ENCODE measurements around the gene ELMO1.

ELMO1 gene

DNA sequence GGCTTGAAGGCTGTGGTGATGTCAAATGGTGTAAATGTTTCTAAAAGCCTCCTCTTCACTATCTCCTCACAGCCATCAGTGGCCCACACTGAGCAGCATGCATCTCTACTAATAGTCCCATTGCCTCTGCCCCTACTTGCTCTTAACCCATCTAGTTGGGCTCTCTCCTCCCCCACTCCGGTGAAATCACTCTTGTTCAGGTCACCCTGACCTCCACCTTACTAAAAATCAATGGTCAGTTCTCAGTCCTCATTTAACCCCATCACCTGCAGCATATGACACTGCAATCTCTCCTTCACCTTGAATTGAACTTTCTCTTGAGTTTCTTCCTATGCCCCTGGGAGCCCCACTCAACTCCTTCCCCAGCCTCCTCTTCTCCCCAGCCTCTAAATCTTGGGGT lies 369.2 kb downstream of the ELMO1 start:
- Histone ChIP-seq H3K27ac (ENCODE audit: poor library complexity, severe bottlenecking) (no peak overlapping the region), H3K36me3 (ENCODE audit: low read depth) (no peaks in the 10 kb centered on the region), H3K4me3 (ENCODE audit: severe bottlenecking) (no peak overlapping the region), H3K27me3 (ENCODE audit: insufficient read depth, poor library complexity, severe bottlenecking) (no peaks in the 10 kb centered on the region), H3K4me1 (ENCODE audit: insufficient read depth, poor library complexity, severe bottlenecking) (no peaks in the 10 kb centered on the region), H3K9me3 (ENCODE audit: severe bottlenecking) (no peaks in the 10 kb centered on the region)
- ATAC-seq (ENCODE audit: low read depth) = no peak
- TF ChIP-seq, protein P1, sequence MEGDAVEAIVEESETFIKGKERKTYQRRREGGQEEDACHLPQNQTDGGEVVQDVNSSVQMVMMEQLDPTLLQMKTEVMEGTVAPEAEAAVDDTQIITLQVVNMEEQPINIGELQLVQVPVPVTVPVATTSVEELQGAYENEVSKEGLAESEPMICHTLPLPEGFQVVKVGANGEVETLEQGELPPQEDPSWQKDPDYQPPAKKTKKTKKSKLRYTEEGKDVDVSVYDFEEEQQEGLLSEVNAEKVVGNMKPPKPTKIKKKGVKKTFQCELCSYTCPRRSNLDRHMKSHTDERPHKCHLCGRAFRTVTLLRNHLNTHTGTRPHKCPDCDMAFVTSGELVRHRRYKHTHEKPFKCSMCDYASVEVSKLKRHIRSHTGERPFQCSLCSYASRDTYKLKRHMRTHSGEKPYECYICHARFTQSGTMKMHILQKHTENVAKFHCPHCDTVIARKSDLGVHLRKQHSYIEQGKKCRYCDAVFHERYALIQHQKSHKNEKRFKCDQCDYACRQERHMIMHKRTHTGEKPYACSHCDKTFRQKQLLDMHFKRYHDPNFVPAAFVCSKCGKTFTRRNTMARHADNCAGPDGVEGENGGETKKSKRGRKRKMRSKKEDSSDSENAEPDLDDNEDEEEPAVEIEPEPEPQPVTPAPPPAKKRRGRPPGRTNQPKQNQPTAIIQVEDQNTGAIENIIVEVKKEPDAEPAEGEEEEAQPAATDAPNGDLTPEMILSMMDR (IDR thresholded peaks at IDR 0.05; ENCODE audit: poor library complexity, severe bottlenecking) = no peak
- DNase-seq (ENCODE audit: low spot score) = no peak

DNA sequence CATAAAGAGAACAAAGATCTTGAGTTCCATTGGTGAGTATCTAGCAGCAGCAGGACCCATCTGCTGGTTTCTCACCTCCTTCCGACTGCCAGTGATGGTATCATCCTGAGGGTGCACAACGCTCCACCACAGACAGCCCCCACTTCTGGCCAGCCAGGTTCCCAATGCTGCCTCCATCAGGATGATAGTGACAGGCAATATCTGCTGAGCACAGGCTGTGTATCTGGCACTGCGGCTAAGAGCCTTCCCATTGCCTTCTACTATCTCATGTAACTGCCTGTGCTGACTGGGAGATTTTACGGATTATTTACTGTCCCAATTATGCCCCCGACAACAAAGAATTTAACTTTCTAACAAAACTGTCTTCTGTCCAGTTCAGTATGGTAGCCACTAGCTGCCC lies 372.0 kb downstream of the ELMO1 start:
- no peak for DNase-seq (ENCODE audit: low spot score)
- Histone ChIP-seq H3K27ac (ENCODE audit: poor library complexity, severe bottlenecking) (no peak overlapping the region), H3K4me3 (ENCODE audit: severe bottlenecking) (no peak overlapping the region), H3K4me1 (ENCODE audit: insufficient read depth, poor library complexity, severe bottlenecking) (no peaks in the 10 kb centered on the region), H3K36me3 (ENCODE audit: low read depth) (no peaks in the 10 kb centered on the region), H3K27me3 (ENCODE audit: insufficient read depth, poor library complexity, severe bottlenecking) (no peaks in the 10 kb centered on the region), H3K9me3 (ENCODE audit: severe bottlenecking) (no peaks in the 10 kb centered on the region)
- ATAC-seq (ENCODE audit: low read depth) = no peak
- TF ChIP-seq, protein P1 (IDR thresholded peaks at IDR 0.05; ENCODE audit: poor library complexity, severe bottlenecking) = no peak

DNA sequence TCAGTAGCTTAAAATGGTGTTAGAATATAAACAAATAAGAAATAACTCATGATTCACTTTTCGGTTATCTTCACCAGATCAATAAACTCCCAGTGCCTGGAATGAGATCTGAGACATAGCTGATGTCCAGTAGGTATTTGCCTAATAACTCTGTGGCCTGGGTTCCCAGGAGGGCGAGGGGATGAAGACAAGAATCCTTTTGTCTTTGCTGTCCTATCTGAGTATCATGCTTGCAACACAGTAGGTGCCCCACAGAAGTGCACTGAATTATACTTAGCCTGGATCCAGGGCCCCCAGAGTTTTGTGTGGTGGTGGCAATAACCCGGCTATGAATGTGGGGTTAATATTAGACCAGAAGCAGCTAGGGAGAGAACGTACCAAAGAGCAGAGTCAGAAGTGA lies 374.3 kb downstream of the ELMO1 start:
- TF ChIP-seq, protein P1 (IDR thresholded peaks at IDR 0.05; ENCODE audit: poor library complexity, severe bottlenecking) = no peak
- H3K4me3 ChIP-seq (ENCODE audit: severe bottlenecking) = no peak overlapping the region
- no peaks in the 10 kb centered on the region for H3K4me1 ChIP-seq (ENCODE audit: insufficient read depth, poor library complexity, severe bottlenecking)
- no peak overlapping the region for H3K27ac ChIP-seq (ENCODE audit: poor library complexity, severe bottlenecking)
- DNase-seq (ENCODE audit: low spot score) (no peak), ATAC-seq (ENCODE audit: low read depth) (no peak)
- H3K27me3 ChIP-seq (ENCODE audit: insufficient read depth, poor library complexity, severe bottlenecking) = no peaks in the 10 kb centered on the region
- no peaks in the 10 kb centered on the region for H3K36me3 ChIP-seq (ENCODE audit: low read depth)
- H3K9me3 ChIP-seq (ENCODE audit: severe bottlenecking) = no peaks in the 10 kb centered on the region

DNA sequence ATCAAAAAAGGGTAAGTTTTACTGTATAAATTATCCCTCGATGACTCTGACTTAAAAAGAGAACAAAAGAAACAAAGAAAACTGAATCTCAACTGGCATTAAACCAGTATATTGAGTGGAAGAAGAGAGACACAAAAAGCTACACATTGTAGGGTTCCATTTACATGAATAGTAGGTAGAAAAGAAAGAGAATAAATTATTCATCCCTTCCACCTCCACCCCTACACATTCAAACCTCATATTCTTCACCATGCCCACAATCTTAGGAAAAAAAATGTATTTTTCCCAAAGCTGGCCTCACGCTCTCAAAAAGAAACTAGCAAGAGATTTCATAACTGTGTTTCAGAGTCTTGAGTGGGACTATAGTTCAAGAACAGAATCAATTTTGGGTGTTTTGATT lies 377.5 kb downstream of the ELMO1 start:
- Histone ChIP-seq H3K27me3 (ENCODE audit: insufficient read depth, poor library complexity, severe bottlenecking) (no peaks in the 10 kb centered on the region), H3K4me1 (ENCODE audit: insufficient read depth, poor library complexity, severe bottlenecking) (no peaks in the 10 kb centered on the region), H3K9me3 (ENCODE audit: severe bottlenecking) (no peaks in the 10 kb centered on the region), H3K27ac (ENCODE audit: poor library complexity, severe bottlenecking) (no peak overlapping the region), H3K36me3 (ENCODE audit: low read depth) (no peaks in the 10 kb centered on the region), H3K4me3 (ENCODE audit: severe bottlenecking) (no peak overlapping the region)
- ATAC-seq (ENCODE audit: low read depth) (no peak), DNase-seq (ENCODE audit: low spot score) (no peak)
- TF ChIP-seq, protein P1 (IDR thresholded peaks at IDR 0.05; ENCODE audit: poor library complexity, severe bottlenecking) = no peak

DNA sequence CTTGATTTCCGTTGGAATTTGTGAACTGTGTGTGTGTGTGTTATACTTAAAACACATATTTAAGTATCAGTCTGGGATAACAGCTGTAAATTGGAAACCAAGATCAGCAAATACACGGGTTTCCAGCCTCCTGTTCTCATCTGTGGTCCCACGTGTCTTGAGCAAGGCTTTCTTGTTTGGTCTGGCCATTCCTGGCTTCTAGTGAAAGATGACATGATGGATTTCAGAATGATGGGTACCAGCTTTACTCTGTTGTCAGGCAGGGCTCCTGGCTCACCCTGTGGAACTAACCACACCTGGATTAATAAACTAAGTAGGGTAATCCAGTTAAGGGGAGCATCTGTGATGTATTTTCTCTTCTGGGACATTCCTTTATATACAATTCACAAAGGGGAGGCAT lies 378.2 kb downstream of the ELMO1 start:
- TF ChIP-seq, protein P1 (IDR thresholded peaks at IDR 0.05; ENCODE audit: poor library complexity, severe bottlenecking) = no peak
- Histone ChIP-seq H3K27me3 (ENCODE audit: insufficient read depth, poor library complexity, severe bottlenecking) (no peaks in the 10 kb centered on the region), H3K4me1 (ENCODE audit: insufficient read depth, poor library complexity, severe bottlenecking) (no peaks in the 10 kb centered on the region), H3K36me3 (ENCODE audit: low read depth) (no peaks in the 10 kb centered on the region), H3K27ac (ENCODE audit: poor library complexity, severe bottlenecking) (no peak overlapping the region), H3K4me3 (ENCODE audit: severe bottlenecking) (no peak overlapping the region), H3K9me3 (ENCODE audit: severe bottlenecking) (no peaks in the 10 kb centered on the region)
- ATAC-seq (ENCODE audit: low read depth) = no peak
- DNase-seq (ENCODE audit: low spot score) = no peak

Data from RWPE2 (cell line).